Activated CD4-positive, alpha-beta T cell treated with anti-CD3 and anti-CD28 coated beads for 36 hours (primary cell): Measurements from ENCODE around the gene MAP7. TPM values are rescaled to one million over a fixed set of nuclear protein-coding genes. Genes with fewer than 3 reads are reported as not detected.

Experiments
- ATAC-seq: fragments of 200-7000 bp; cut with Tn5 transposase; one replicate; pipeline ENCODE4 v1.10.0; 2021; ENCODE audit warnings: mild to moderate bottlenecking, moderate library complexity
- CTCF ChIA-PET: fragments of 350-600 bp; sonication (Branson Sonifier 250); formaldehyde crosslinking; loops from one replicate; lab custom pipeline; 2021; ENCODE audit warnings: antibody characterized with exemption; lab: Charles Lee
- POLR2A ChIA-PET: fragments of 350-600 bp; sonication (Branson Sonifier 250); formaldehyde crosslinking; loops from one replicate; lab custom pipeline; 2021; ENCODE audit warnings: antibody characterized with exemption, inconsistent platforms; lab: Charles Lee
- DNase-seq: peaks from one replicate; pipeline ENCODE4 v3.0.0-alpha.2; 2020
- H3K27ac Mint-ChIP-seq: one replicate; pipeline ENCODE4 v1.8.0; 2021; ENCODE audit warnings: mixed read lengths
- H3K27me3 Mint-ChIP-seq: one replicate; pipeline ENCODE4 v1.8.0; 2021; ENCODE audit warnings: mixed read lengths
- H3K36me3 Mint-ChIP-seq: one replicate; pipeline ENCODE4 v1.8.0; 2021; ENCODE audit warnings: low read depth, mixed read lengths
- H3K4me1 Mint-ChIP-seq: one replicate; pipeline ENCODE4 v1.8.0; 2021; ENCODE audit warnings: mixed read lengths
- H3K4me3 Mint-ChIP-seq: one replicate; pipeline ENCODE4 v1.8.0; 2021; ENCODE audit warnings: mild to moderate bottlenecking, moderate library complexity, mixed read lengths
- H3K9me3 Mint-ChIP-seq: one replicate; pipeline ENCODE4 v1.8.0; 2021; ENCODE audit warnings: low read depth, mixed read lengths
- intact Hi-C, 2 experiments: fragments of 100-400 bp; cut with DNase I in 1 of 2; cut with micrococcal nuclease in 1 of 2; formaldehyde crosslinking; loops; one replicate each; pipeline versions ENCODE4 v1.14.2 to v1.15.1; 2022 to 2024; cut with DNase I, micrococcal nuclease
- total RNA-seq, 2 experiments: library from RNA; stranded (reverse); gene quantifications; one replicate each; pipeline ENCODE4 v1.2.3, GENCODE V29; 2021

MAP7 gene
- total RNA-seq, 2 experiments from 2014 or later: 2.1 to 3.1 TPM

- Mint-ChIP-seq H3K27me3 (no peaks in the 10 kb centered on the region), H3K27ac (no peak overlapping the region), H3K4me1 (no peaks in the 10 kb centered on the region), H3K4me3 (no peak overlapping the region), H3K9me3 (no peaks in the 10 kb centered on the region), H3K36me3 (no peaks in the 10 kb centered on the region)
- no peak for DNase-seq
- ATAC-seq: no peak
- POLR2A ChIA-PET: no interaction called here
- intact Hi-C loops: no loop called here
- CTCF ChIA-PET: interaction anchor here (0.7 to 1.6 kb wide), 3 partner anchors 9 to 82 kb away, joined by 3 to 5 read pairs (median 3); no protein-coding TSS in a partner anchor
Observed at GRCh38 chr6:136335736-136336363, 214.4 kb downstream of the MAP7 start.

GRCh38 chr6:136334853-136335252, 215.4 kb downstream of the MAP7 start:
- CTCF ChIA-PET: interaction anchor here (0.7 kb wide), 1 partner anchor 83 kb away, joined by 3 read pairs; no protein-coding TSS in a partner anchor
- ATAC-seq (no peak), DNase-seq (peak; percentile 17)
- intact Hi-C loops: no loop called here
- no peaks in the 10 kb centered on the region for H3K9me3 Mint-ChIP-seq
- no peaks in the 10 kb centered on the region for H3K4me1 Mint-ChIP-seq
- no peak overlapping the region for H3K27ac Mint-ChIP-seq
- POLR2A ChIA-PET: no interaction called here
- H3K36me3 Mint-ChIP-seq: no peaks in the 10 kb centered on the region
- H3K4me3 Mint-ChIP-seq: no peak overlapping the region
- H3K27me3 Mint-ChIP-seq: no peaks in the 10 kb centered on the region

- DNase-seq (no peak), ATAC-seq (no peak)
- no peaks in the 10 kb centered on the region for H3K4me1 Mint-ChIP-seq
- no peak overlapping the region for H3K27ac Mint-ChIP-seq
- intact Hi-C loops: no loop called here
- H3K4me3 Mint-ChIP-seq: no peak overlapping the region
- no peaks in the 10 kb centered on the region for H3K27me3 Mint-ChIP-seq
- H3K9me3 Mint-ChIP-seq: no peaks in the 10 kb centered on the region
- H3K36me3 Mint-ChIP-seq: no peaks in the 10 kb centered on the region
- CTCF ChIA-PET: no interaction called here
- POLR2A ChIA-PET: no interaction called here
Observed at GRCh38 chr6:136334465-136334846, 215.8 kb downstream of the MAP7 start.

GRCh38 chr6:136333824-136334464, 216.3 kb downstream of the MAP7 start:
- ChIA-PET CTCF (interaction anchor here (1.0 to 1.5 kb wide), 2 partner anchors 10 to 18 kb away, joined by 3 read pairs; no protein-coding TSS in a partner anchor), POLR2A (no interaction called here)
- H3K4me1 Mint-ChIP-seq: no peaks in the 10 kb centered on the region
- no peak for DNase-seq
- no peak overlapping the region for H3K27ac Mint-ChIP-seq
- no peak for ATAC-seq
- no peaks in the 10 kb centered on the region for H3K27me3 Mint-ChIP-seq
- H3K4me3 Mint-ChIP-seq: no peak overlapping the region
- intact Hi-C loops: no loop called here
- H3K9me3 Mint-ChIP-seq: no peaks in the 10 kb centered on the region
- no peaks in the 10 kb centered on the region for H3K36me3 Mint-ChIP-seq

GRCh38 chr6:136331461-136331860, 218.8 kb downstream of the MAP7 start:
- no peak overlapping the region for H3K27ac Mint-ChIP-seq

GRCh38 chr6:136330634-136331033, 219.6 kb downstream of the MAP7 start:
- H3K27me3 Mint-ChIP-seq: no peaks in the 10 kb centered on the region
- CTCF ChIA-PET: interaction anchor here (0.8 to 2.4 kb wide), 2 partner anchors 10 to 12 kb away, joined by 3 to 10 read pairs; no protein-coding TSS in a partner anchor
- intact Hi-C loops: no loop called here
- POLR2A ChIA-PET: no interaction called here
- no peaks in the 10 kb centered on the region for H3K9me3 Mint-ChIP-seq
- no peak overlapping the region for H3K4me3 Mint-ChIP-seq
- no peak overlapping the region for H3K27ac Mint-ChIP-seq
- H3K4me1 Mint-ChIP-seq: no peaks in the 10 kb centered on the region
- ATAC-seq (no peak), DNase-seq (no peak)
- no peaks in the 10 kb centered on the region for H3K36me3 Mint-ChIP-seq

More at GRCh38 chr6:136331461-136331860, 218.8 kb downstream of the MAP7 start:
- ATAC-seq (no peak), DNase-seq (no peak)
- Mint-ChIP-seq H3K4me3 (no peak overlapping the region), H3K36me3 (no peaks in the 10 kb centered on the region), H3K4me1 (no peaks in the 10 kb centered on the region), H3K9me3 (no peaks in the 10 kb centered on the region), H3K27me3 (no peaks in the 10 kb centered on the region)
- ChIA-PET CTCF (interaction anchor here (2.4 kb wide), 1 partner anchor 13 kb away, joined by 10 read pairs; no protein-coding TSS in a partner anchor), POLR2A (no interaction called here)
- intact Hi-C loops: no loop called here

- no peak overlapping the region for H3K4me3 Mint-ChIP-seq
- no peaks in the 10 kb centered on the region for H3K36me3 Mint-ChIP-seq
- H3K27me3 Mint-ChIP-seq: no peaks in the 10 kb centered on the region
- H3K9me3 Mint-ChIP-seq: no peaks in the 10 kb centered on the region
- ATAC-seq (no peak), DNase-seq (no peak)
- H3K27ac Mint-ChIP-seq: no peak overlapping the region
- CTCF ChIA-PET: interaction anchor here (0.8 kb wide), 1 partner anchor 9 kb away, joined by 4 read pairs; no protein-coding TSS in a partner anchor
- POLR2A ChIA-PET: no interaction called here
- intact Hi-C loops: no loop called here
- no peaks in the 10 kb centered on the region for H3K4me1 Mint-ChIP-seq
Observed at GRCh38 chr6:136326038-136326553, 224.1 kb downstream of the MAP7 start.

- Mint-ChIP-seq H3K27me3 (no peaks in the 10 kb centered on the region), H3K4me3 (no peak overlapping the region), H3K27ac (no peak overlapping the region), H3K9me3 (no peaks in the 10 kb centered on the region), H3K4me1 (no peaks in the 10 kb centered on the region), H3K36me3 (no peaks in the 10 kb centered on the region)
- intact Hi-C loops: no loop called here
- ChIA-PET CTCF (no interaction called here), POLR2A (no interaction called here)
- DNase-seq (no peak), ATAC-seq (no peak)
Observed at GRCh38 chr6:136324686-136325380, 225.4 kb downstream of the MAP7 start.

GRCh38 chr6:136323431-136324112, 226.7 kb downstream of the MAP7 start:
- POLR2A ChIA-PET: no interaction called here
- CTCF ChIA-PET: interaction anchor here (0.6 to 1.0 kb wide), 2 partner anchors 10 to 203 kb away, joined by 3 read pairs; no protein-coding TSS in a partner anchor
- intact Hi-C loops: no loop called here
- no peaks in the 10 kb centered on the region for H3K27me3 Mint-ChIP-seq
- no peaks in the 10 kb centered on the region for H3K9me3 Mint-ChIP-seq
- no peak overlapping the region for H3K4me3 Mint-ChIP-seq
- no peaks in the 10 kb centered on the region for H3K4me1 Mint-ChIP-seq
- no peaks in the 10 kb centered on the region for H3K36me3 Mint-ChIP-seq
- no peak for DNase-seq
- no peak for ATAC-seq
- H3K27ac Mint-ChIP-seq: no peak overlapping the region

- H3K4me1 Mint-ChIP-seq: no peaks in the 10 kb centered on the region
- H3K36me3 Mint-ChIP-seq: no peaks in the 10 kb centered on the region
- H3K4me3 Mint-ChIP-seq: no peak overlapping the region
- H3K27me3 Mint-ChIP-seq: no peaks in the 10 kb centered on the region
- no peak overlapping the region for H3K27ac Mint-ChIP-seq
- DNase-seq (no peak), ATAC-seq (no peak)
- intact Hi-C loops: loop anchor here (5.0 kb wide), 2 partner anchors 642 to 812 kb away; no protein-coding TSS in a partner anchor
- H3K9me3 Mint-ChIP-seq: no peaks in the 10 kb centered on the region
- ChIA-PET POLR2A (interaction anchor here (0.7 kb wide), 1 partner anchor 110 kb away, joined by 3 read pairs; no protein-coding TSS in a partner anchor), CTCF (interaction anchor here (3.2 kb wide), 1 partner anchor 11 kb away, joined by 10 read pairs; no protein-coding TSS in a partner anchor)
Observed at GRCh38 chr6:136319732-136320131, 230.5 kb downstream of the MAP7 start.

- Mint-ChIP-seq H3K27me3 (no peaks in the 10 kb centered on the region), H3K27ac (no peak overlapping the region), H3K4me1 (no peaks in the 10 kb centered on the region), H3K4me3 (no peak overlapping the region), H3K9me3 (no peaks in the 10 kb centered on the region), H3K36me3 (no peaks in the 10 kb centered on the region)
- intact Hi-C loops: loop anchor here (5.0 kb wide), 2 partner anchors 641 to 811 kb away; no protein-coding TSS in a partner anchor
- ATAC-seq (no peak), DNase-seq (no peak)
- CTCF ChIA-PET: interaction anchor here (1.7 to 3.2 kb wide), 4 partner anchors 12 to 92 kb away, joined by 7 to 10 read pairs (median 8); no protein-coding TSS in a partner anchor
- POLR2A ChIA-PET: no interaction called here
Observed at GRCh38 chr6:136318676-136319075, 231.5 kb downstream of the MAP7 start.
